Retina (tissue), 1 donor: ENCODE measurements around the gene STX2.
"Not testable (repeated sequence)": the region's sequence is repeated elsewhere in the genome, so short reads cannot be mapped to it uniquely, and the experiment has no call there.

Experiments
- DNase-seq: peaks from one replicate; pipeline ENCODE4 v3.0.0-alpha.2; 2016

The STX2 gene

GRCh38 chr12:130761537-130762318, 77.3 kb downstream of the STX2 start:
- peak; percentile 75 for DNase-seq

GRCh38 chr12:130754234-130754901, 84.7 kb downstream of the STX2 start:
- DNase-seq = no peak

GRCh38 chr12:130752692-130753230, 86.3 kb downstream of the STX2 start:
- DNase-seq = peak; percentile 78

DNA sequence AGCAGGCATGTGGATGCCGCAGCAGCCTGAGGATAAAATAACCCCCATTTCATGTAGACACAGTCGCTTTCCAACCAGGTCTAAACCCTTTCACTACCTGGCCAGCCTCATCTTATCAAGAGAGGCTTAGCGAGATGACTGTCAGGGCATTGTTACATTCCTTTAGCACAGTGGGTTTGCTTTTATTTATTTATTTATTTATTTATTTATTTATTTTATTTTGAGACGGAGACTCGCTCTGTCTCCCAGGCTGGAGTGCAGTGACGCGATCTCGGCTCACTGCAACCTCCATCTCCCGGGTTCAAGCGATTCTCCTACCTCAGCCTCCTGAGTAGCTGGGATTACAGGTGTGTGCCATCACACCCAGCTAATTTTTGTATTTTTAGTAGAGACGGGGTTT, 87.0 kb downstream of the STX2 start:
- DNase-seq = not testable (repeated sequence)

- no peak for DNase-seq
Measured at GRCh38 chr12:130748786-130749185, 90.3 kb downstream of the STX2 start.

DNA sequence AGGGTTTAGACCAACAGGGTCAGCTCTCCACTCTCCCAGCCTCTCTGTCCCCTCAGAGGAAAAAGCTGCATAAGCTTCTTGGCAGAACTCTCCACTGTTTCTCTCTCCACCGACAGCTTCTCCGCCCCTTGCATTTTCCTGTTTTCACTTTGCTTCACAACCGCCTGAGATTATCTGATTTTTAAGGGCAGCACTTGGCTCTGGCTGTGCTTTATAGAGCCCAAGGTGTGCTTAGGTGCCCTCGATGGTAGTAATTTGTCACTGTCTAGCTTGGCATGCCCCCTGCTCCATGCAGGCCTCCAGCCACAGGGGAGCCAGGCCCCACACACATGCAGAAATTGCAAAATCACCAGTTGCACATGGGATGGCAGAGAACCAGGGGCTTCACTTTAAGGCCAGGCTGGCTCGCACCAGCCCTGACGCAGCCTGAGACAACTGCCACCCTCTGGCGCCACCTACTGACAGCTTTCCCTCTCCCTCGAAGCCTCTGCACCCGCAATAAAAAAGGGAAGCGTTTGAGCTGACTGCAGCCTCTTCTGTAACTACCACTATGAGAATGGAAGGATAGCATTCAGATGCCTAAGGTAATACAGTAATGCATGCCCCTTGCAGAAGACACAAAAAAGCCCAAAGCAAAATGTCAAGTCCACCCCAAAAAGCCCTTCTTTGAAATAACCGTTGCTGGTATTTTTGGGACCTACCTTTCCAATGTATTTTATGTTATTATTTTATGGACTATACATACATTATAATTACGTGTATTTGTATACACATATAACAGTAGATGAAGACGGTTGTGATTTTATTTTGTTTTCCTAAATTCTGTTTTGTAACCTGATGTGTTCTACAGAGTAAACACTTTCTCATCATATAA, 90.9 kb downstream of the STX2 start:
- DNase-seq = peak; percentile 87

DNA sequence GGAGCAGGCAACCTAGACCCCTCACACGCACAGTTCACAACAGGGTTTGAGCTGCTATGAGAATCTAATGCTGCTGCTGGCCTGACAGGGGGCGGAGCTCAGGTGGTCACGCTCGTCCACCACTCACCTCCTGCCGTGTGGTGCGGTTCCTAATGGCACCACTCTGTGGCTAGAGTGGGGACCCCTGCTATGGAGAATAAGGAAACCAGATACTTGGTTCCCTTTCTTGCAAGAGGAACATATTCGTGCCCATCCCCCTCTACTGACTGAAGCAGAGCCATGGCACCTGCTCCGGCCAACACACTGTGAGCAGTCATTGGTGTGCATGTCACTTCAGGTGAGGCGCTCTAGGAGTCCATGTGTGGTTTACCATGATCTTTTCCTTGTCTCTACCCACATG, 92.5 kb downstream of the STX2 start:
- no peak for DNase-seq

DNA sequence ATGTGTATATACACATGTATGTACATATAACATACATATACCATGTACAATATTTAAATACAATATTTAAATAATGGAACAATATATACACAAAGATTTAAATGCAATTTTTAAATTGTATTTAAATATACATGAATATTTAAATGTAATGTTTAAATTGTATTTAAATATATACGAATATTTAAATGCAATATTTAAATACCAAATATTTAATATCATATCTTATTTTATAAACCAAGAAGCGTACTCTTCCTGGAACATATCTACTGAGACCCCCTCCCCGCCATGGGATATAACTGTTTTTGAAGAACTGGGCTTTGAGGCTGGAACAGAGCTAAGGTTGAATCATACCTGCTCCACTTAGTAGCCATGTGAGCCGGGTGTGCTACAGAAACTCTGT, 93.1 kb downstream of the STX2 start:
- DNase-seq = no peak

GRCh38 chr12:130744274-130744673, 94.8 kb downstream of the STX2 start:
- DNase-seq = no peak

- DNase-seq = no peak
Measured at GRCh38 chr12:130743606-130744005, 95.4 kb downstream of the STX2 start.

DNA sequence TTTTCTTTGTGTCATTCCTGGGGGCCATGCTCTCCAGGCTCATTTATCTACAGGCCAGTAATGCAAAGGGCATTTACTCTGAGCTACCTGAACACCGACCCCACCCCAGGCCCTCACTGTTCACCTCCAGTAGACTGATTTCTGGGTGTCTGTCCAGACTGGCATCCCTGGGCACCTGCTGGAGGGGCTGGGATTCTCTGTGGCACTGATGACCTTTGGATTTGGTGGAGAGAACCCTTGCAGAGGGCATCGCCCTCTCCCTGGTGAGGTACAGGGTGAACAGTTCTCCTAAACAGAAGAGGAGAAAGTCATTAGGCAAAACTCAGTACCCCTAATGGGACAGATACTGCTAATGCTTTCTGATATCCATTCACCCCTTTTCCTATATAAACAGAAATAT, 95.9 kb downstream of the STX2 start:
- DNase-seq = no peak

DNA sequence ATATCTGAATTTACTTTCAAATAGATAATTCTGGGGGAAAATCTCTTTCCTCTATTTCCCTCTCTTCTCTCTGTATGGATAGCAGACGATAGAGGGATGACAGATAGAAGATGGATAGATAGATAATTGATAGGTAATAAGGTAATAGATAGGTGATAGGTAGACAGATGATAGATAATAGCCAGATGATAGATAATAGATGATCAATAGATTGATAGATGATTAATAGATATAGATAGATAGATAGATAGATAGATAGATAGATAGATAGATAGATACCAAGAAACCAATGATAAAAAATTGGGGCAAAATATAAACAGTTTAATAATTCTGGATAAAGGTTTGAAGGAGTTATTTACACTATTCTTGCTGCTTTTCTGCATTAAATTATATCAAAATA, 96.3 kb downstream of the STX2 start:
- DNase-seq = no peak

- DNase-seq = no peak
Measured at GRCh38 chr12:130742112-130742511, 96.9 kb downstream of the STX2 start.
